Activated CD4-positive, CD25-positive, alpha-beta regulatory T cell treated with anti-CD3 and anti-CD28 coated beads, Interleukin-2, amount 50 U/mL, for 16 hours (primary cell): ENCODE measurements around the gene METTL27.
"Not testable (repeated sequence)": the region's sequence is repeated elsewhere in the genome, so short reads cannot be mapped to it uniquely, and the experiment has no call there.

Experiments used
- DNase-seq: peaks from one replicate; pipeline ENCODE4 v3.0.0-alpha.2; 2020; ENCODE audit warnings: low read depth, low spot score

The METTL27 gene, protein sequence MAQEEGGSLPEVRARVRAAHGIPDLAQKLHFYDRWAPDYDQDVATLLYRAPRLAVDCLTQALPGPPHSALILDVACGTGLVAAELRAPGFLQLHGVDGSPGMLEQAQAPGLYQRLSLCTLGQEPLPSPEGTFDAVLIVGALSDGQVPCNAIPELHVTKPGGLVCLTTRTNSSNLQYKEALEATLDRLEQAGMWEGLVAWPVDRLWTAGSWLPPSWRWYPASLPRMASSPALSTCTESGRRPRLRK

DNA sequence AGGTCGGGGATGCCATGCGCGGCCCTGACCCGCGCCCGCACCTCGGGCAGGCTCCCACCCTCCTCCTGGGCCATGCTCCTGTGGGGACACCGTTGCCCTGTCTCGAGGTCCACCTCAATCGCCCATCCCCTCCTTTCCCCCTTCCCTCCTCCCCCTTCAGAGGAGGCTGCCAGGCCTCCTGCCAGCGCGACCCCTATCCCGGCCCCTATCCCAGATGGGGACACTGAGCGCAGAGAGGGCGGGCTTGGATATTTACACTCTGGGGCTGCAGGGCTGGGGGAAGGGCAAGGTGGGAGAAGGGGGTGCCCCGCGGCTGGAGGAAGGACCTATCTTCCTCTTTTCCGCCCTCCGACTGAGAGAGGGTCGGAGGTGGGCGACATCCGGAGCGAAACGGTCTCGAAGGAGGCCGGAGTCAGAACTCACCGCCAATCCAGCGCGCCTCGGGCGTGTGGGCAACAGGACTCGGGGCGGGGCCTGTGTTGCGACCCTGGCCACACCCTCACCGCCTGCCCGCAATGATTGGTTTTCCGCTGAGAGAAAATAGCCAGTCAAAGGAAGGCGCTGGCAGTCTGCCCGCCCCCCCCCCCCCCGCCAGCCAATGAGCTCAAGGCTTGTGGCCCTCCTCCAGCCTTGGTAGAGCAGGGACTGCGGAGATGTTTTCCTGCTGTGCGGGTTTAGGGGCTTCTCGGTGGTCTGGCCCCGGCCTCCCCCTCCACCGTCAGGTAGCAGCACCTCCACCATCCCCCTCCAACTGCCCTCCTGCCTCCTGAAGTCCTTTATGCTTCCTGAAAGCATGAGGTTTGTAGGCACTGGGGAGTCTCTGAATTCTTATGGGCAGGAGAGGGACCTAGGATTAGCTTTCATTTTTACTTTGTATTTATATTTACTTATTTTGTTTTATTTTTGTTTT, at the start of gene METTL27:
TSS of gene METTL27 (minus strand) at position 450 of the 910 bp plus-strand sequence. CDS start at position 74, 376 bp downstream.
- DNase-seq, result peak; percentile 76

- no peak for DNase-seq
These were observed 49.0 kb upstream of the METTL27 start for GRCh38 chr7:73891178-73891885.

GRCh38 chr7:73890555-73891147, 48.3 kb upstream of the METTL27 start:
- no peak for DNase-seq

- DNase-seq, result no peak
These were observed 46.6 kb upstream of the METTL27 start for GRCh38 chr7:73888959-73889358.

GRCh38 chr7:73887762-73888161, 45.4 kb upstream of the METTL27 start:
- DNase-seq, result no peak

- DNase-seq, result no peak
These were observed 43.9 kb upstream of the METTL27 start for GRCh38 chr7:73885975-73886798.

GRCh38 chr7:73885433-73885974, 43.2 kb upstream of the METTL27 start:
- no peak for DNase-seq

GRCh38 chr7:73884867-73885422, 42.6 kb upstream of the METTL27 start:
- DNase-seq, result not testable (repeated sequence)

GRCh38 chr7:73882047-73882402, 39.7 kb upstream of the METTL27 start:
- no peak for DNase-seq

DNA sequence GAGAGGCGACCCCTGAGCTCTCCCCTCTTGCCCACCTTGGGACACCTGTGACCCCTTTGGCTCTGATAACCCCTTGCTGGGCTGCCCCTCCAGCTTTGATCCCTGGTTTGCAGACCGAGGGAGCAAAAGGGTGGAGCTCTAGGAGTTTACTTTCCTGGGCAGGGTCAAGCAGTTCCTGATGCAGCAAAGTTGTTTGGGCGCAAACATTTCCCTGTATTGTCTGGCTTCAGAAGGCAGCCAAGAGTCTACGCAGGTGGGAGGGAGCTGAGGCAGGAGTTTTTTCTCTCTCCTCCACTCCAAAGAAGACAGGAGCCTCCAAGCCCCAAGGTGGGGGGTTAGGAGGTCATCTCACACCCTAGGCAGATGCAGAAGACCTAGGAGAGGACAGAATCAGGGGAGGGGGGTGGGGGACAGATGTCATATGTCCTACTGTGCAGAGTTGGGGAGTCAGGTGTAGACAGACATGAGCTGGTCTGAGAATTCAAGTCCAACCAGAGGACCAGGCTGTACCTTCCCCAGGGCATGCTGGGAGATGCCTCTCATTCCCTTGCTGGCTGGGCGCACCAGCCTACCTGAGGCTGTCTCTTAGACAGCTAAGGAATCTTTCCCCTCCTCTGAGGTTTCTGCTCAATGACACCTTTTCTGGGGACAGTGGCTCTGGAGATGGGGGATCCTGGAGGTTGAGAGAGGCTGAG, 39.2 kb upstream of the METTL27 start:
- no peak for DNase-seq

GRCh38 chr7:73880755-73881328, 38.5 kb upstream of the METTL27 start:
- DNase-seq, result no peak

GRCh38 chr7:73879977-73880681, 37.8 kb upstream of the METTL27 start:
- DNase-seq, result no peak

GRCh38 chr7:73876973-73877372, 34.7 kb upstream of the METTL27 start:
- no peak for DNase-seq

GRCh38 chr7:73876361-73876760, 34.0 kb upstream of the METTL27 start:
- DNase-seq, result no peak

DNA sequence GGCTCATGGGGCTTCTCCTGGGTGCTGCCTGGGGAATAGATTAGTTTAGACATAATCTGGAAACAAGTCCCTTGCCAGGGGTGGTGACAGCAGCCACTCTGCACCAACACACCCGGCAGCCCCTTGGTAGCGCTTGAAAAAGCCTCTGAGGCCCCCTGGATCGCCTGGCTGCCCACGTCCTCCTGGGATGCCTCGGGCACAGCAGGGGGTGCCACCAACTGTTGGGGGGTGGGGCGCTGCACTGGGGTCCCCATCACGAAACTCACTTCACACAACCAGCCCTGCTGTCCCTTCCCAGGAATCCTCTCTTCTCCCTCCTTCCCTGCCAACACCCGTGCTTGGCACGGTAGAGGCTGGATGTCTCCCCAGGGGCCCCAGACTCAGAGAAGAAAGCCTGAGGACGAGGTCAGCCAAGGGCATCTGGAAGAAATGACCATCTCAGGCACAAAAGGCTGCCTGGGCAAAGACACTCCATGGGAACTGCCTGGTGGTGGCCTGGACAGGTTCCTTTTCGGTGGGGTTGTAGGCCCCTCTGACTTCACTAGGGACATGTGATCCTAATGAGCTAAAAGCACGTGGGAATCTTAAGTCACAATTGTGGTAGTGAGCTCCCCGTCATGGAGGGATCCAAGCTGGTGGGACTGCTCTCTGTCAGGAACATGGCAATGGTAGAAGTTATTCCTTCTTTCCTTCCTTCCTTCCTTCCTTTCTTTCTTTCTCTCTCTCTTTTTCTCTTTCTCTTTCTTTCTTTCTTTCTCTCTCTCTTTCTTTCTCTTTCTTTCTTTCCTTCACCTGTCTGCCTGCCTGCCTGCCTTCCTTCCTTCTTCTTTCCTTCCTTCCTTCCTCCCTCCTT, 30.0 kb upstream of the METTL27 start:
- DNase-seq, result no peak

- no peak for DNase-seq
These were observed 29.1 kb upstream of the METTL27 start for GRCh38 chr7:73871163-73872011.

DNA sequence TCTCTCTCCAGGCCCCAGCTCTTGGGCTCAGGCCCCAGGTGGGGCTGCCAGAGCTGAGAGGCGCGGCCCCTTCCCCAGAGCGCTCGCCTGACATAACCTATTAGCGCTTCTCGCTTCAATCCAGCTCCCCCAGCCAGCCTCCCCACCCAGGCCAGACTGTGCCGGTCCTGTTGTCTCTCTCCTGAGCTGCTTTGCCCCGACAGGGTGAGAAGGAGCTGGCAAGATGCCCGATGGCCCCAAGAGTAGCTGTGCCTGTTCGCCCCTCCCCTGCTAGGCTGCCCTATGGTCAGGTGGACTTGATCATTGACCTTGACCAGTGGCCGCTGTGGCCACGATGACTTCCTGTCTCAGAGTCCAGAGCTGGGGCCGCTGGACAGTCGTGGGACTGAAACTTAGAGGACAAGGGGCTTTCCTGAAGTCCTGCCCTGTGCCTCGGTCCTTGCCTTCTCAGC, 27.8 kb upstream of the METTL27 start:
- DNase-seq, result no peak
